Activated T-cell treated with anti-CD3 and anti-CD28 coated beads for 24 hours (primary cell): Measurements from ENCODE around the gene BDNF.
"Not testable (repeated sequence)": the region's sequence is repeated elsewhere in the genome, so short reads cannot be mapped to it uniquely, and the experiment has no call there.

Experiments
- DNase-seq: peaks from one replicate; pipeline ENCODE4 v3.0.0-alpha.2; 2020; ENCODE audit warnings: low read depth

BDNF gene

DNA sequence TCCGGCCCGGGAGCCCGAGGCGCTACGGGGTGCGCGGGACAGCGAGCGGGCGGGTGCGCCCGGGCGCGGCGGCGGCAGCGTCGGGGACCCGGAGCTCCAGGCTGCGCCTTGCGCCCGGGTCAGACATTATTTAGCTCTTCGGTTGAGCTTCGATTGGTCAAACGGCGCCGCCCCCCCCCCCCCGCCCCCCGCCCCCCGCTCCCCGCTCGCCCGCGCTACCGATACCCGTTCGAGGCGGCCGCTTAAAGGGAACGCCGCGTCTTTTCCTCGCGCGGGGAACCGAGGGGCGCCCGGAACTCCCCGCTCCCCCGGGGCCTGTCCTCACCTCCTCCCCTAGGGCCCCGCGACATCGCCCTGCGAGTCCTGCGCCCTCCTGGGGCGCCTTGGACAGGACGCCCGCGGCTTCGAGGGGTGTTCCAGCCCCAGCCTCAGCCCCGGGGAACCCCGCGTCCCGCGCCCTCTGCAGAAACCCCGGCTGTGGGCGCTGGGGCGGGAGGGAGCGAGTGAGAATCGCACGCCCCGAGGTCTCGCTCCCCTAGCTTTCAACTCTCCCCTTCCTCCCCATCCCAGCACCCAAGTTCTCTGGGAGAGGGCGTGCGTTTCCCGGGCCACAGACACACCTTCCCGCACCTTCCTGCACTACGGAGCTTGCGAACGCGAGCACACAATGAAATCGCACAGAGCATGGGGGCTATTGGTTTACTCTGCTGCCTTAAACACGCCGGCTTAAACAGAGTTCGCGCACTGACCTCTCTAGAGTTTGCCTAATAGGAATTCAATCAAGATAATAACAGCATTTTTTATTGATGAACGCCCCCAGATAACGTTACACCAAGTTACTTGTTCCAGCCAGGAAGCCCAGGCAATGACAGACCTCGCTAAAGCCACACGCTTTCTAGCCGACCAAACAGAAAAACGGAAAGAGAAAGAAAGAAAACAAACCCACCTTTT lies at the start of gene BDNF:
Gene BDNF, minus strand, starts transcription at position 105 of the 951 bp plus-strand sequence. CDS start 41,891 bp downstream, outside the sequence.
- DNase-seq = no peak

DNA sequence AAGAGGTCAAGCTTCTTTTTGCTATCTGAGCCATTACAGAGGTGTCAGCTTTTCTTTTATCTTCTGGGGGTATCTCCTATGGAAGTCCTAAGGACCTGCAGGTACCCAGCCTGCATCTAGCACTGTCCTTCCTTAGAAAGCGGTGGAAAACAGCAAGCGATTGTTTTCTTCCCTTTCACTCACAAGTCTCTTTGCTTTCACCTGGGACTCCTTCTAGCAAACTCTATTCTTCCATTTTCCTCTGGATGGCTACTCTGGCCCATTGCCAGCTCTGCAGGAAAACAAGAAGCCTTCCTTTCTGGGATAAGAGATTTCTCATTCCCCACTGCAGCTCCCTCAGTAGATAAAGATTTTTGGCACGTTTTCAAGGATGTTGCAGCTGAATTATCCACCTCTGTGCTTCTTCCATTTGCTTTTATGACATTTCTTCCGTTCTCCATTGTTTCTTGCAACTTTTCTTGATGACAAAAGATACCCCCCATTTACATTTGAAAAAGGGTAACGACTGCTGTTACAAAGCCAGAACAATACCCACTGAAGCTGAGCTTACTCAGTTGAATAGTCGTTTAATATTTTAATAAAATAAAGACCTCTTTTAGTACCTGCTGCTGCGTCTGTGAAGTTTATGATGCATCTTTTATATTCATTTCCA lies 40.2 kb upstream of the BDNF start:
- DNase-seq = no peak

DNA sequence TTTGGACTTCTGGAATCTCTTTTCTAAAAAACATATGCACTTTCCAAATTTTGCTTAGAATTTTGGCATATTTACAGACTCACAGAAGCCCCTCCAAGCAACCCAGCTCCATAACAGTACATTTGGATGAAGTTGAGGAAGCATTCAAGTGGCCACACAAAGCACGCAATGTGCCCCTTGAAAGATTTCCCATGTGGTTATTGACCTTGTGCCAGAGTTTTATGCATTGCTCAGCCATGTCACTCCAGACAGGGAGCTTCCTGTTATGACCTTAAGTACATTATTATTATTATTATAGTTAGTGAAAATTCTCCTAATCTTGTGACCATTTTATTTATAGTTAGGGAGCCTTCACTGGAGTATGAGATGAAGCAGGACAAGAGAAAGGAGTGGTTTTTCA lies 35.0 kb upstream of the BDNF start:
- DNase-seq = no peak

DNA sequence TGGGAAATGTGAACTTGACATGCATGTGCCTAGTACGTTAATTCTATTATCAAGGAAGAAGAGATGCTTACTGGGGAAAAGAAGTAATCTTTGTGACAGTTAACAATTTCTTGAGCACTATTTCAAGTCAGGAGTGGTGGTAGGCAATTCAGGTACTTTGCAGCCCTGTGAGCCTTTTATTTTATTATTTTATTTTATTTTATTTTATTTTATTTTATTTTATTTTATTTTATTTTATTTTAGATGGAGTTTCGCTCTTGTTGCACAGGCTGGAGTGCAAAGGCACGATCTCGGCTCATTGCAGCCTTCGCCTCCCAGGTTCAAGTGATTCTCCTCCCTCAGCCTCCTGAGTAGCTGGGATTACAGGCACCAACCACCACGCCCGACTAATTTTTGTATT lies 31.5 kb upstream of the BDNF start:
- not testable (repeated sequence) for DNase-seq

DNA sequence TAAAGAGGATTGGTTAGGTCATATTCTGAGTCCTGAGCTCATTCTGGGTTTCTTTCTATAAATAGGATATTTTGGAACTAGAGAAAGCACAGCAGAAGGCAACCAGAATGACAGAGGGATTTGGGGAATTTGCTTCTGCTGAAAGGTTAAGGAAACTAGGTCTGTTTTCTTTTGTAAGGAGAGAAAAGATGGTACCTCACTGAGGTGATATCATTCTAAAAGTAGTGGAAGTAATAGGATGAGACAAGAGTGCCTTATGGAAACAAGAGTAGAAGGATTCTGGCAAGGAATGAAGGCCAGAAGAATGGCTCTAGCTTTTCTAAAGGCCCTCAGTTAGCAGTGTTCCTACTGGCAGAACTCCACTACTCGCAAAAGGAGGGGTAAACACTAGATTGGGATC lies 26.7 kb upstream of the BDNF start:
- no peak for DNase-seq

DNA sequence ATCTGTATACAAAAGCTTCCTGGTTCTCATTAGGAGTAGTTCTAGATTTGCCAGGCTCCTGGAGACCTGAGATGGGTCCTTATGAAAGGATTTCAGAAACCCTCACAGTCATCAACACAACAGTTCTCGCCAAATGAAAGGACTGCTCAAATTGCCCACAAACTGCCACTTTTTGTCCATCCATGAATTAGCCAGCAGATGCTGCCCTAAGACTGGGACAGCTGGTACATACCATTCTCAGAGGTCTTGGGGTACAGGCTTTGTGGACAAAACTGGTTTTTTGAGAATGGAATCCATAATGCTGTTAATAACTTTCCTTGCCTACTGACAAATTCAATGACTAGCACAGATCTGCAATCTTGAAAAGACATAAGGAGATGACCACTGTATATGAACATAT lies 23.4 kb upstream of the BDNF start:
- DNase-seq = no peak

DNA sequence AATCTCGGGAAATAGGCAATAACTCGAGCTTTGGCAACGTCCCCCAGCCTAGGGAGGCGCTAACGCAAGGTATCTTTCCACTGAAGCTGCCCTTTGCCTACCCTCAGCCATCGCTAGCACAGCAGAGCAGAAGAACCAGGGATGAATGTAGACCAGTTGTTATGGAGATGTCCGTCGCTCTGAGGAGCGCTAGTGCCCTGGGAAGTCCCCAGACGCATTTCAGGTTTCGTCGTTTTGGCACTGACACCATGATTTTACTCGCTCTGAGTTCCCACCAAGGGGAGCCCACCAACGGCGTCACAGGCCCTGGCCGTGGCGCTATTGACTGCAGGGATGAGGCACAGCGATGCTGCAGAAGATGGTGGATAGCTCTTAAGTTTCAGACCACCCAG lies 22.7 kb upstream of the BDNF start:
- no peak for DNase-seq

DNA sequence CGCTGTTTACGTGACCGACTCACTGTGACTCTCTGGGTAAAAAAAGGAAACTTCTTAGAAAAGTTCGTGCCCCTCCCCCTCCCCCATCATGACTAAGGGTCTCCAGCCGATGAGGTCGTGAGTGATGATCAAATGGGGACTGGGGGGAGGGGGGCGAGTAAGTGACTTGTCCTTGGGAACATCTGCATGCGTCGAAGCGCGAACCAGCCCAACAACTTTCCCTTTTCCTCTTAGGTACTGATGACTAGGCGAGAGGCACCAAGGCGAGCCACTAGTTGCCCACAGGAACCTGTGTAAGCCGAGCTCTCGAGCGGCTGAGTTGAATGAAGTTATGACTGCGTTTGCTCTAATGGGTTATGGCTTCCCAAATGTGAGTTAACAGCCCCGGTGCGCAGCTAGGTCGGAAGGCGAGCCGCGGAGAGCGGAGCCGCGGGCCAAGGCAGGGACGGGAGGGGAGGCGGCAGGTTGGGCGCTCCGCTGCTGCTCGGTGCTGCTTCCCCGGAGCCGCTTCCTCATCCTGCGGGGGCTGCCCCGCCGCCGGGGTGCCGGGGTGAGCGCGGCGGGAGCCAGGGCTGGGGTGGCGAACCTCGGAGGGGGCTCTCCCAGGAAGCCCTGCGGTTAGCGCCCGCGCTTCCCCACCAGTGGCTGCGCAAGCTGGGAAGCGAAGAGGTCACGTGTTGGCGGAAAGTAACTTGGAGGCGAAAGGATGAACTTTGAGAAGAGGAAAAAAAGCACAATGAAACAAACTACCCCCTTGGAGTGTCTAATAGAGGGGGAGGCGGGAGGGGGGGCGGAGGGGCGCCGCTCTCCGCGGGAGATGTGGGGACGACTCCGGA lies 22.1 kb upstream of the BDNF start:
- no peak for DNase-seq

DNA sequence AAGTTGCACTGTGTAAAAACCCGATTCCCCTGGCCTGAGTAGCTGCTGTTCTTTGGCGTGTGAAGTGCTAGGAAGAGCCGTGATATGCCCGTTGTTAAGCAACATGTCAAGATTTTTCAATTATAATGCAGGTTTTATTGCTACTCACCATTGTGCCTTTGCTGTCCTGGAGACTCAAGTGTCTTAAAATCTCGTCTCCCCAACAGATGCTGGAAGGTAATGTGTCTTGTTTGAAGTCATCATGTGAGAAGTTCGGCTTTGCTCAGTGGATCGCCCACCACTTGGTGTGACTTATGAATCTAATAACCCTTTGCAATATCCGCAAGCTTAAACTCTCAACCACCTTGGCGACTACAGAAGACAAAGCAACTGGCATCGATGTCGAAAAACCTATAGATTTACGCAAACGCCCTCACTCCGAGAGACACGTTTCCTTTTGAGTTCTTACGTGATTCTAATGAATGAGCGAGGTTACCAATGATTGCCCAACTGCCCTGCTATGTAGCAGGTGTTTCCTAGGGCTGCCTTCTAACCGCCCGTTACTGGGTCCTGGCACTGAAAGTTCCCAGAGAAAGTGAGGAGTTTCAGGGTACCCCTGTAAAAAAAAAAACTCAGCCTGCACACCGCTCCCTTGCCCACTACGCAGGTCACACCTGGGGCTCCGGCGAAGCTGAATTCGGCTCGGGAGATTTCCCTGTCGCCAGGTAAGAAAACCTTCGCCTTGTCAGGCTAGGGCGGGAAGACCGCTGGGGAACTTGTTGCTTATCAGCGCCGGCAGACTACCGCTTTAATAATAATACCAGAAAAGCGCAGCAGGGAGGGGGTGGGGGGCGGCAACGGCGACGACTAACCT lies 21.2 kb upstream of the BDNF start:
- no peak for DNase-seq

DNA sequence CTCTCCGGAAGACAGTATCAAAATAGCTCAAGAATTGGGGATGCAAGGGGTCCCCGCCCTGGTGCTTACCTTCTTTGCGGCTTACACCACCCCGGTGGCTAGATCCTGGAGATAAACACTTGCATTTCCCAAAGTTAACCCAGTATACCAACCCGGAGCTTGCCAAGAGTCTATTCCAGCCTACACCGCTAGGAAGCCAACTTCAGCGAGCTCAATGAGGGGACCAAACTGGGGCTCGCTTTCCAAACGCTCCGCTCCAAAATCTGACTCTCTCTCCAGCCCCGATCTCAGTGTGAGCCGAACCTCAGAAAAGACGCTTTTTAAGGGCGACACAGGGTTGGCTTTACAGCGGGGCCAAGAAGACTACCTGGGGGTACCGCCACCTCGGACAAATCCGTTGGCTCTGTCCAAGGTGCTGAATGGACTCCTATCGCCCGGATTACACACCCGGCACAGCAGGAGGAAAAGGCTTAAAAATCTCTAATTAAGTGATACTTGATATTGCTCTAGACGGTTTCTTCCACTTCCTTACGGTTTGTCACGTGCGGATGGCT lies 20.1 kb upstream of the BDNF start:
- DNase-seq = no peak

DNA sequence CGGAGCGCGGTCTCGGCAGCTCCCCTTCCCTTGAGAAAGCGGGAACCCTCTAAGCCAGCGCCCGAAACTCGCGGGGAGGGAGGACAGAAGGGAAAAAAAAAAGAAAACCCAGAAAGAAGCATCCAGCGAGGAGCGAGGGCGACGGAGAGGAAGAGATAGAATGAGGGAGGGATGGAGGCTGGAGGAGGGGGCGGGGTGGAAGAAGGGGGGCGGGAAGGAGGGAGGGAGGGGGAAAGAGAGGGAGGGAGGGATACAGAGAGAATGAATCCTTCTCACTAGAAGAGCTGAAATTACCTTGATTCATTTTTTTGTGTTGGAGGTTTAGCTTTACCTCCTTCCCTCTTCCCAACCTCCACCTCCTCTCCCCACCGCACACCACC lies 19.3 kb upstream of the BDNF start:
- DNase-seq = no peak

DNA sequence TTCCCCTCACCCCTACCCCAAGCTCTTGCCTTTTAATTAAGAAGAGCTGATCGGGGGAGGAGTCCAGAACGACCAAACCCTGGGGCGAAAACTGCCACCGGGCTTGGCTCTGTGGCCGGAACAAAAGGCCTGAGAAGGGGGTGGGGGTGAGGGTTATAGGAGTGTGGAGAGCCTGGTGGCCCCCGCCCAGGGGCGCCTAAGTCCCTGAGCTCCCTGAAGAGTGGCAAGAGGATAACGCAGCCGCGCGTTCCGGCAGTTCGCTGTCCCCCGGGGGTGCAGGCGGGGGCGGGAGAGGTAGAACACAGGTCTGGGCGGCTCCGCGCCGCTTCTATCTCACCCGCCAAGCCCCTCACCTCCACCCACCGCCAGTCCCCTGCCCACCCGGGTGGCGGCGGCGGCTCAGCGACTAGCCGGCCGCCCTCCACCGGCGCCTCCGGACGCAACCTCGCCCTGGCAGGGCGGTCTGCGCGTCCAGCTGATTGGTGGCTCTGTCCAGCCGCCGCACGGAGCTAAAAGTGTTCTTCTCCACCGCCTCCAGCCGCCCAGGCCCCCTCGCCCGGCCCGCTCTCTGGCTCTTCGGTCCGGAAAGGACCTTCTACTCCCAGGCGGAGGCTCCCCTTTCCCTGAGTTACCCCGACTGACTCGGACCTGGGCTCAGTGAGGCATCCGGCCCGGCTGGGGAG lies 18.7 kb upstream of the BDNF start:
- DNase-seq = no peak

DNA sequence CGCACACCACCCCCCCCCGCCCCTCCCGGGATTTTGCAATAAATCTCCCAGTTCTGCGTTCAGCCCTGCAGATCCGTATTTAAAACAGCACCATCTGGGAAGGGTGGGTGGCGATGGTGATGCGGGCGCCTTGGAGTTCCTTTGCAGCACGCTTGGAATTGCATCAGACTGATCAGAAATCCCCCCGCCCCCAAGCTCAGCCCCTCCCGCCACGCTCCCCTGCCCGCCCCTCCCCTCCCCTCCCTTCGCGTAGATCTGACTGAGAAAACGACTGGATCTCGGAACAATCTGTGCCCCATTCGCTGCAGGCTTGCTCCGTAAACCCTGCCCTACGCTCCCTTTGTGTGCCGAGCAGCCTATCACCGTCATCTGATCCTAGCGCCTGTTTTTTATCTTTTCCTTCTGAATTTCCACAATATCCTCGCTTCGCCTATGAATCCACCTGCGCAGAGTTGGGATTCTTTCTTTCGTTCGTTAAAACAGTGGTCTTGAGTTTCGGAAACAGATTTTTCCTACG lies 18.1 kb upstream of the BDNF start:
- no peak for DNase-seq

DNA sequence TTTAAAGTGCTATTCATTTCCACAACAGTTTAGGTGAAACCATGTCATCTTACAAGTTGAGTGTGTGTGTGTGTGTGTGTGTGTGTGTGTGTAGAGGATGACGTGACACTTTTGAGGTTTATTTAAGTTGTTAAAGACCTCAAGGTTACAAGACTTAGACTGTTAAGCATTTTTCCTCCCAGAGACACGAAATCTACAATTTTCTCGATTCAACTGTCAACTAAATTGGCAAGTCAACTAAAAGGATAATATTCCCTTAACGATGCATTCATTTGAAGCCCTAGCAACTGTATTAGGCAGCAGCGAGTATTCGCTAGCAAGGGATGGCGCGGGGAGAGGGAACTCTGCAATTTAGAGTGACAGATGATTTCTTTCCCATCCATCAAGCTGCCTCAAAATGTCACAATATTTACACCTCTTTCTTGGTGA lies 17.6 kb upstream of the BDNF start:
- DNase-seq = no peak

DNA sequence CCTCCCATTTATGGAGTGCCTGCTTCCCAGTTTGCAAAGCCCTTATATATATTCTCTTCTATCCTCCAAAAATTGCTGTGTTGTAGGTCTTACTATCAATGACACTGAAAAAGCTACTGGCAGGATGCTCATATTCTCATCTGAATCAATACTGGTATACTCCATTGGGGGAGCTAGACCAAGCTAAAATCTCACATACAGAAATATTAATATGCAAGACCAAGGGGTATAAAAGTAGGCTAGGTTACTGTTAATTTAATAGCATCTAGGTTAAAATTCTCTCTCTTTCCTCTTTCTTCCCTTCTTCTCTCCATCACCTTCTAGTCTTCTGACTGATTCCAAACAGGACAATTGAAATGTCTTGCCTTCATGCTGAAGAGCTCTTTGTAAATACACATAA lies 17.1 kb upstream of the BDNF start:
- no peak for DNase-seq

DNA sequence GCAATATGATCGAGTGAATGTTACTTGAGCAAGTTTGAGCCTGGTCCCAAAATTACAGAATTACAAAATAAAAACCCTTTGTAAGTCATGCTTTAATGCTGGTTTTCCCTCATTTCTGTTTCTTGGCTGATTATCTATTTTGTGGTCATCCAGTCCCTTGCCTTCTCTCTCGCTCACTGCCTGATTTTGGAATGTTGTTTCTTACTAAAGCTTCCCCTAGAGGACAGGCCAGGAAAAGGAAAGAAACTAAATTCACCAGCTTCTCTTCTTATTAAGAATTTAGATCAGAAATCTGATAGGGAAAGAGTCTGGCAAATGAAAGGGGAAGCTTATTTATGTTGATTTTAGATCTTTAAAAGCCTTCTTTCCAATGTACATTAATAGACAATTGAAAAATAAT lies 16.6 kb upstream of the BDNF start:
- DNase-seq = no peak

DNA sequence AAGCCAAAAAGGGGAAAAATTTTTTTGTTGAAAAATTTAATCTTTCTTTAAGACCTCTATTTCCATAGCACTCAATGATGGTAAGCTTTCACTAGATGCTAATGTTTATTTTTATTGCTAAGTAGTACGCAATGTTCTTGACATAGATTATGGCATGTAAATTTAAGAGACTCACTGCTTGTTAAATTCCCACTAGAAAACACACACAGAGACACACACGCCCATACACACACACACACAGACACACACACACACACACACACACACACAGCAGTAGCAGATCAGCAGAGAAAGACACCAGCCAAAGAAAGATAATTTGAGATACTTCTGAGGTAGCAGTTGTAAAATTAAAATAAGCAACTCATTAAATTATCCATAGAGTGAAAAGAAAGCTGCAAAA lies 16.0 kb upstream of the BDNF start:
- no peak for DNase-seq

DNA sequence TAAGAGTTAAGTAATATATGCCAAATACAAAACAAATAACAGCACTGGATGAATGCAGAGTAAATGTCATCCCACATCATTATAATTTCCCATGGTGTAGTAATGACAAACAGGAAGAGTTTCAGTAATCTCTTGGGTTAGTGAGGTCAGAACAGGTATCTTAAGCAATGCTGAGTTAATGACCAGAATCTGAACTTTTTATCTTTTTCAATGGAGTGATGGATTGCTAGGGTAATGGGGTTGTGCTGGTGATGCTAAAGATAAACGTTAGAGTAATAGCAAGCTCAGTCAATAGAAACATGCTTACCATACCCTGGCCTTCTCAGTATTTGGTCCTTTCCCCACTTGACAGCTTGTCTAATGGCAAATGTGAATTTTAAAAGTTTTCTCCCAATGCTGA lies 11.5 kb upstream of the BDNF start:
- no peak for DNase-seq

DNA sequence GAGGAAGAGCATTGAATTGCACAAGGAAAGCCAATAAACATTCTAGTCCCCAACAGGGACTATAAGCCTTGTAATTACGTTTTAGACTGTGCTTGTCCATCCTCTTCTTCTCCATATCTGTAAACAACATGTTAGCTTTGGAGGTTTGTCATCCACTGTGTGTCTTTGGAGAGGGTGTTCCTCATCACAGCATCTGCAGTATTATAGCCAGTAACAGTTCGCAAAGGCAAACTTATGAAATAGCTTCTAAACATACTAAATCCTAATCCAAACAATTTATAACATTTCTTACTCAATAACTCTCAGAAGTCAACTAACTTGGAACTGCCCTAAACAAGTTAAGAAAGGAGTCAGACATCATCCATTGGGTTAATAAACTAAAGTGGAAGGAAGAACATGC lies 10.3 kb upstream of the BDNF start:
- DNase-seq = no peak

DNA sequence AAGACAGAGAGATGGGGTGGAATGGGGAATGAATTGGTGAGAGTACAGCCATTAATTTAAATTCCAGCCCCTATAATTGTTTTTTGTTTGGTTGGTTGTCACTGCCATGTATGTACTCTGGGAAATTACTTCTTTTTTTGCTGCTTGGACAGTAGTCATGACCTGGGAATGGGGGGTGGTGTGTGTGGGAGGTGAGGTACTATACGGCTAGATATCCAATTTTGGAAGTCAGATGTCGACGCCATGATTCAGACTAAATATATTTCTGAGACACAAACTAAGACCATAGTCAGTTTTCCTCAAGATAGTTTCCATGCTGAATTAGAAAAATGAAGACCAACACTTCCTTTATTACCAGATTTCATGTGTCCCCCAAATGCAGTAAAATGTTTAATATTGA lies 7.4 kb upstream of the BDNF start:
- DNase-seq = no peak
